Mesendoderm (in vitro differentiated cells): ENCODE data around the gene GID8.

Experiments used
- DNase-seq: peaks from one replicate; pipeline ENCODE4 v3.0.0; 2013
- H2AK5ac ChIP-seq: 2 replicates; pipeline ENCODE4 v1.6.1; 2013; ENCODE audit warnings: low read length, inconsistent platforms
- H2BK120ac ChIP-seq: 2 replicates; pipeline ENCODE4 v1.6.1; 2013; ENCODE audit warnings: low read depth, mild to moderate bottlenecking, low read length, moderate library complexity, mixed read lengths
- H2BK15ac ChIP-seq: replicated peaks from 2 replicates; pipeline ENCODE4 v1.6.1; 2013; ENCODE audit warnings: low read depth, mild to moderate bottlenecking, moderate library complexity
- H2BK5ac ChIP-seq: 2 replicates; pipeline ENCODE4 v1.6.1; 2013; ENCODE audit warnings: low read length, inconsistent platforms
- H3K18ac ChIP-seq: 2 replicates; pipeline ENCODE4 v1.6.1; 2013; ENCODE audit warnings: mild to moderate bottlenecking, low read length, mixed read lengths
- H3K23ac ChIP-seq: one replicate; pipeline ENCODE4 v1.6.1; 2013; ENCODE audit warnings: low read length
- H3K27ac ChIP-seq: 2 replicates; pipeline ENCODE4 v1.5.1; 2013; ENCODE audit warnings: low read depth, mild to moderate bottlenecking, inconsistent platforms, low read length, moderate library complexity
- H3K27me3 ChIP-seq: 2 replicates; pipeline ENCODE4 v1.6.1; 2013; ENCODE audit warnings: low read length, control low read depth, mild to moderate bottlenecking, inconsistent platforms; ENCODE audit not compliant: insufficient read depth, poor library complexity
- H3K36me3 ChIP-seq: 2 replicates; pipeline ENCODE4 v1.6.1; 2013; ENCODE audit warnings: low read length, inconsistent platforms; ENCODE audit not compliant: control insufficient read depth, insufficient read depth
- H3K4ac ChIP-seq: one replicate; pipeline ENCODE4 v1.6.1; 2013; ENCODE audit warnings: low read depth, mild to moderate bottlenecking, low read length, moderate library complexity
- H3K4me1 ChIP-seq: 2 replicates; pipeline ENCODE4 v1.6.1; 2013; ENCODE audit warnings: low read depth, low read length, inconsistent platforms; ENCODE audit not compliant: control insufficient read depth
- H3K4me2 ChIP-seq: 2 replicates; pipeline ENCODE4 v1.6.1; 2013; ENCODE audit warnings: low read length
- H3K4me3 ChIP-seq: 2 replicates; pipeline ENCODE4 v1.5.1; 2013; ENCODE audit warnings: mild to moderate bottlenecking, low read length
- H3K56ac ChIP-seq: one replicate; pipeline ENCODE4 v1.6.1; 2013; ENCODE audit warnings: low read length
- H3K79me1 ChIP-seq: 2 replicates; pipeline ENCODE4 v1.6.1; 2013; ENCODE audit warnings: low read length, inconsistent platforms
- H3K79me2 ChIP-seq: 2 replicates; pipeline ENCODE4 v1.6.1; 2013; ENCODE audit warnings: mild to moderate bottlenecking, low read length; ENCODE audit not compliant: control insufficient read depth, insufficient read depth
- H3K9ac ChIP-seq: 2 replicates; pipeline ENCODE4 v1.6.1; 2013; ENCODE audit warnings: low read length, inconsistent platforms
- H4K5ac ChIP-seq: one replicate; pipeline ENCODE4 v1.6.1; 2013; ENCODE audit warnings: low read length
- H4K8ac ChIP-seq: one replicate; pipeline ENCODE4 v1.6.1; 2013; ENCODE audit warnings: low read depth, mild to moderate bottlenecking, control low read depth, low read length, moderate library complexity
- WGBS: extraction: QIAGEN DNeasy Blood & Tissue Kit; methylation state at CpG from one replicate; pipeline ENCODE4 v1.1.7; 2013; ENCODE audit warnings: low lambda C conversion rate, missing lambda C conversion rate; ENCODE audit not compliant: insufficient coverage; ENCODE audit errors: extremely low coverage; 5-methylcytosine and 5-hydroxymethylcytosine counted together

The GID8 gene

GRCh38 chr20:62976886-62977285 is 38.9 kb downstream of the GID8 start:
- no peak overlapping the region for H3K4me3 ChIP-seq
- H3K36me3 ChIP-seq: no peaks in the 10 kb centered on the region
- no peak overlapping the region for H3K23ac ChIP-seq
- H2BK120ac ChIP-seq: no peak overlapping the region
- no peak overlapping the region for H3K9ac ChIP-seq
- no peak overlapping the region for H3K4me2 ChIP-seq
- no peak for DNase-seq
- H2AK5ac ChIP-seq: no peak overlapping the region
- H3K79me1 ChIP-seq: no peaks in the 10 kb centered on the region
- H3K27ac ChIP-seq: no peak overlapping the region
- H3K27me3 ChIP-seq: peaks cover 16% of the 10 kb centered on the region
- no peaks in the 10 kb centered on the region for H3K79me2 ChIP-seq
- H3K56ac ChIP-seq: no peak overlapping the region
- H3K4ac ChIP-seq: no peak overlapping the region
- no peaks in the 10 kb centered on the region for H3K4me1 ChIP-seq
- H4K8ac ChIP-seq: no peak overlapping the region
- no peak overlapping the region for H3K18ac ChIP-seq
- H4K5ac ChIP-seq: no peak overlapping the region
- no CpG with 5 or more reads among the region's 16 CpGs for WGBS
- no peak overlapping the region for H2BK5ac ChIP-seq
- no peak overlapping the region for H2BK15ac ChIP-seq

- H3K27me3 ChIP-seq: peaks cover 15% of the 10 kb centered on the region
- no peak overlapping the region for H3K18ac ChIP-seq
- no peak overlapping the region for H3K4me2 ChIP-seq
- no peak overlapping the region for H3K4ac ChIP-seq
- no peak overlapping the region for H3K23ac ChIP-seq
- no peak overlapping the region for H3K9ac ChIP-seq
- no peak overlapping the region for H4K8ac ChIP-seq
- no peaks in the 10 kb centered on the region for H3K79me1 ChIP-seq
- no peak overlapping the region for H2BK15ac ChIP-seq
- no peak overlapping the region for H2BK5ac ChIP-seq
- no CpG with 5 or more reads among the region's 38 CpGs for WGBS
- H3K56ac ChIP-seq: no peak overlapping the region
- H4K5ac ChIP-seq: no peak overlapping the region
- H3K79me2 ChIP-seq: no peaks in the 10 kb centered on the region
- H3K4me1 ChIP-seq: no peaks in the 10 kb centered on the region
- H3K27ac ChIP-seq: no peak overlapping the region
- no peaks in the 10 kb centered on the region for H3K36me3 ChIP-seq
- H2AK5ac ChIP-seq: no peak overlapping the region
- no peak for DNase-seq
- no peak overlapping the region for H3K4me3 ChIP-seq
- H2BK120ac ChIP-seq: no peak overlapping the region
Observed at GRCh38 chr20:62977613-62978560, 39.9 kb downstream of the GID8 start.

- H2BK5ac ChIP-seq: no peak overlapping the region
- no peak overlapping the region for H2BK120ac ChIP-seq
- H3K79me1 ChIP-seq: no peaks in the 10 kb centered on the region
- no peak overlapping the region for H3K4ac ChIP-seq
- H3K23ac ChIP-seq: no peak overlapping the region
- no peak overlapping the region for H4K8ac ChIP-seq
- no peaks in the 10 kb centered on the region for H3K79me2 ChIP-seq
- no peak overlapping the region for H3K56ac ChIP-seq
- H3K18ac ChIP-seq: no peak overlapping the region
- H3K36me3 ChIP-seq: no peaks in the 10 kb centered on the region
- H3K27me3 ChIP-seq: peaks cover 9% of the 10 kb centered on the region
- H3K27ac ChIP-seq: no peak overlapping the region
- no peak overlapping the region for H2BK15ac ChIP-seq
- no peak overlapping the region for H2AK5ac ChIP-seq
- H3K4me2 ChIP-seq: no peak overlapping the region
- H3K4me1 ChIP-seq: no peaks in the 10 kb centered on the region
- H3K4me3 ChIP-seq: no peak overlapping the region
- no CpG with 5 or more reads among the region's 13 CpGs for WGBS
- H4K5ac ChIP-seq: no peak overlapping the region
- no peak for DNase-seq
- no peak overlapping the region for H3K9ac ChIP-seq
Observed at GRCh38 chr20:62978561-62978943, 40.6 kb downstream of the GID8 start.

- Histone ChIP-seq H3K27ac (no peak overlapping the region), H2AK5ac (no peak overlapping the region), H3K23ac (no peak overlapping the region), H3K9ac (no peak overlapping the region), H3K4me1 (no peaks in the 10 kb centered on the region), H3K18ac (no peak overlapping the region), H3K79me2 (no peaks in the 10 kb centered on the region), H3K56ac (no peak overlapping the region), H3K36me3 (no peaks in the 10 kb centered on the region), H4K5ac (no peak overlapping the region), H3K4me2 (no peak overlapping the region), H3K4me3 (no peak overlapping the region), H4K8ac (no peak overlapping the region), H3K4ac (no peak overlapping the region), H3K27me3 (peaks cover 3% of the 10 kb centered on the region), H2BK5ac (no peak overlapping the region), H3K79me1 (no peaks in the 10 kb centered on the region), H2BK120ac (no peak overlapping the region), H2BK15ac (no peak overlapping the region)
- DNase-seq: no peak
- no CpG with 5 or more reads among the region's 14 CpGs for WGBS
Observed at GRCh38 chr20:62979310-62979709, 41.4 kb downstream of the GID8 start.

- H2BK15ac ChIP-seq: no peak overlapping the region
- no CpG with 5 or more reads among the region's 19 CpGs for WGBS
Observed at GRCh38 chr20:62979876-62980373, 42.0 kb downstream of the GID8 start.

More at GRCh38 chr20:62979876-62980373, 42.0 kb downstream of the GID8 start:
- H3K79me1 ChIP-seq: no peaks in the 10 kb centered on the region
- H3K18ac ChIP-seq: no peak overlapping the region
- H2AK5ac ChIP-seq: no peak overlapping the region
- H3K79me2 ChIP-seq: no peaks in the 10 kb centered on the region
- no peaks in the 10 kb centered on the region for H3K27me3 ChIP-seq
- no peak overlapping the region for H2BK120ac ChIP-seq
- H3K36me3 ChIP-seq: no peaks in the 10 kb centered on the region
- H3K4ac ChIP-seq: no peak overlapping the region
- no peak overlapping the region for H3K27ac ChIP-seq
- no peak overlapping the region for H3K4me3 ChIP-seq
- DNase-seq: no peak
- no peak overlapping the region for H4K8ac ChIP-seq
- no peak overlapping the region for H3K4me2 ChIP-seq
- no peak overlapping the region for H2BK5ac ChIP-seq
- H3K4me1 ChIP-seq: no peaks in the 10 kb centered on the region
- no peak overlapping the region for H3K56ac ChIP-seq
- H3K9ac ChIP-seq: no peak overlapping the region
- no peak overlapping the region for H3K23ac ChIP-seq
- no peak overlapping the region for H4K5ac ChIP-seq
